Activated CD8-positive, alpha-beta T cell treated with anti-CD3 and anti-CD28 coated beads, Interleukin-2, amount 10 ng/mL, durations not matched to agents 7 days and 5 days (primary cell): ENCODE measurements around the gene KIF3B. TPM values are rescaled to one million over a fixed set of nuclear protein-coding genes. Genes with fewer than 3 reads are reported as not detected.
"Not testable (repeated sequence)": the region's sequence is repeated elsewhere in the genome, so short reads cannot be mapped to it uniquely, and the experiment has no call there.

ENCODE experiments used
- ATAC-seq: fragments of 150-1000 bp; cut with Tn5 transposase; one replicate; pipeline ENCODE4 v1.10.0; 2021; ENCODE audit warnings: moderate library complexity
- CTCF ChIA-PET: fragments of 350-600 bp; sonication (Branson Sonifier 250); formaldehyde crosslinking; loops from one replicate; lab custom pipeline; 2021; ENCODE audit warnings: antibody characterized with exemption; lab: Charles Lee
- POLR2A ChIA-PET: fragments of 350-600 bp; sonication (Branson Sonifier 250); formaldehyde crosslinking; loops from one replicate; lab custom pipeline; 2021; ENCODE audit warnings: antibody characterized with exemption; lab: Charles Lee
- DNase-seq: peaks from one replicate; pipeline ENCODE4 v3.0.0-alpha.2; 2020
- H3K27ac Mint-ChIP-seq: one replicate; pipeline ENCODE4 v1.8.0; 2021; ENCODE audit warnings: mild to moderate bottlenecking, mixed read lengths
- H3K27me3 Mint-ChIP-seq: one replicate; pipeline ENCODE4 v1.8.0; 2021; ENCODE audit warnings: low read depth, mixed read lengths
- H3K36me3 Mint-ChIP-seq: one replicate; pipeline ENCODE4 v1.8.0; 2021; ENCODE audit warnings: low read depth, mixed read lengths
- H3K4me1 Mint-ChIP-seq: one replicate; pipeline ENCODE4 v1.8.0; 2021; ENCODE audit warnings: low read depth, mixed read lengths
- H3K4me3 Mint-ChIP-seq: one replicate; pipeline ENCODE4 v1.8.0; 2021; ENCODE audit warnings: mild to moderate bottlenecking, mixed read lengths
- H3K9me3 Mint-ChIP-seq: one replicate; pipeline ENCODE4 v1.8.0; 2022; ENCODE audit warnings: mixed read lengths; ENCODE audit not compliant: insufficient read depth
- total RNA-seq, 2 experiments: library from RNA; stranded (reverse); gene quantifications; one replicate each; pipeline ENCODE4 v1.2.3, GENCODE V29; 2021

Gene KIF3B
- total RNA-seq, 2 experiments from 2014 or later: 15.1 to 16.0 TPM

DNA sequence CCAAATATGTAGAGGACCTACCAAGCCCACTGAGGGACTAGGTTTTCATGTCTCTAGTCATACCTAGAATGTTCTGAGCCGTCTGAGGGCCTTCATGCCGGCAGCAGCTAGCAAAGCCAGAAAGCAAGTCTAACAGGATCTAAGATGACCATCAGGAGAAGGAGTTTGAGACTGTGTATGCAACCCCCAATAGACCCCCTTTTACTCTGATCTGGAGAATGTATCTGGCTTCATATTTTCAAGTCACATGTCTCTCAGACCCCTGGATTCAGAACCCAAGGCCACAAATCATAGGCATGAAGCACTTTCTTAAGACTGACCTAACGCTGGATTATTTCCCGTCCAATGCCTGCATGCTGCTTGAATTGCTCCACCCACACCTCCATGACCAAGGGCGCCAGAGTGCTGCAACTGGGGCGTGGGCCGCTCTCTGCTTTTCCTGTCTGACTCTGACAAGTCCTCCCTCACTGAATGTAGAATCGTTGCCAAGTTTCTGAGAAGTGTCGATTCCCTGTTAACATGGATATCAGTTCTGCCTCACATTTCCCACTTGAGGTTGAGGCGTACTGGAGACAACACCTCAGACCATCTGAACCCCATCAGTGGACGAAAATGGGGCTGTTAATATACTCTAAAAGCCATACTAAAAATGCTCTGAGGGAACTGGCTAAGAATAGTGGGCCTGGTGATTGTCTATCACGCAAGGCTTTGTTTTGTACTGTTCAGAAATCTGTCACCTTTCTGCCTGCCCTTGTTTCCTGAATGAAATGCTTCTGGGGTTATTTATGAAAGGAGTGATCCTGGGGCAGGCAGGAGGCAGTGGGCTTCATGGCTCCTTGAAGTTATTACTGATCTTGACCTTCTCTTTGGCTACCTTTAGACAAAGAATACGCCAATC, 56.8 kb downstream of the KIF3B start:
- CTCF ChIA-PET: no interaction called here
- DNase-seq: peak; percentile 41
- peaks cover 33% of the 10 kb centered on the region for H3K4me1 Mint-ChIP-seq
- H3K9me3 Mint-ChIP-seq: no peaks in the 10 kb centered on the region
- H3K36me3 Mint-ChIP-seq: peaks cover 23% of the 10 kb centered on the region
- no peaks in the 10 kb centered on the region for H3K27me3 Mint-ChIP-seq
- ATAC-seq: peak; percentile 53
- peak overlapping the region; percentile 83 for H3K27ac Mint-ChIP-seq
- peak overlapping the region; percentile 34 for H3K4me3 Mint-ChIP-seq
- POLR2A ChIA-PET: interaction anchor here (0.6 to 2.4 kb wide), 2 partner anchors 21 to 24 kb away, joined by 5 to 9 read pairs; partner anchors contain the start of gene ASXL1

DNA sequence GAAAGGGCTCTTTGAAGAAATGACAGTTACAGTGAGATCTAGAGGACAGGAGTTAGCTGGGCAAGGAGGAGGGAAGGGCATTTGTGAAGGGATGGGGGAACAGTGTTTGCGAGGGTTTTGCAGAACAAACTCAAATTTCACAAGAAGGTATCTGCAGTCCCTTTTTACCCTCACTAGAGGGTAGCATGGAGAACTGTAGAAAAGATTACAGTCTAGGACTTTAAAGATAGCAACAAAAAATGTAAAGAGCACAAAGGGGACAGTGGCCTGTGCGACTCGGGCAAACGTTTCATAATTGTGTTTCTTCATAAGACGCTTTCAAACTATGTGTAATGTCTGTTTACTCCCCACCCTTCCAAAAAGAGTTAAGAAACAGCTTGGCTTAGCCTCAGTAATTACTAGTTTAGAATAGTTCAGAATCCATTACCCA, 59.5 kb downstream of the KIF3B start:
- ChIA-PET CTCF (interaction anchor here (0.6 to 1.8 kb wide), 6 partner anchors 17 to 316 kb away, joined by 3 to 4 read pairs (median 4); no protein-coding TSS in a partner anchor), POLR2A (interaction anchor here (1.3 kb wide), 1 partner anchor 22 kb away, joined by 7 read pairs; no protein-coding TSS in a partner anchor)
- H3K36me3 Mint-ChIP-seq: peaks cover 10% of the 10 kb centered on the region
- H3K27ac Mint-ChIP-seq: no peak overlapping the region
- no peaks in the 10 kb centered on the region for H3K27me3 Mint-ChIP-seq
- ATAC-seq (peak; percentile 40), DNase-seq (no peak)
- H3K4me1 Mint-ChIP-seq: peaks cover 30% of the 10 kb centered on the region
- H3K9me3 Mint-ChIP-seq: no peaks in the 10 kb centered on the region
- no peak overlapping the region for H3K4me3 Mint-ChIP-seq

DNA sequence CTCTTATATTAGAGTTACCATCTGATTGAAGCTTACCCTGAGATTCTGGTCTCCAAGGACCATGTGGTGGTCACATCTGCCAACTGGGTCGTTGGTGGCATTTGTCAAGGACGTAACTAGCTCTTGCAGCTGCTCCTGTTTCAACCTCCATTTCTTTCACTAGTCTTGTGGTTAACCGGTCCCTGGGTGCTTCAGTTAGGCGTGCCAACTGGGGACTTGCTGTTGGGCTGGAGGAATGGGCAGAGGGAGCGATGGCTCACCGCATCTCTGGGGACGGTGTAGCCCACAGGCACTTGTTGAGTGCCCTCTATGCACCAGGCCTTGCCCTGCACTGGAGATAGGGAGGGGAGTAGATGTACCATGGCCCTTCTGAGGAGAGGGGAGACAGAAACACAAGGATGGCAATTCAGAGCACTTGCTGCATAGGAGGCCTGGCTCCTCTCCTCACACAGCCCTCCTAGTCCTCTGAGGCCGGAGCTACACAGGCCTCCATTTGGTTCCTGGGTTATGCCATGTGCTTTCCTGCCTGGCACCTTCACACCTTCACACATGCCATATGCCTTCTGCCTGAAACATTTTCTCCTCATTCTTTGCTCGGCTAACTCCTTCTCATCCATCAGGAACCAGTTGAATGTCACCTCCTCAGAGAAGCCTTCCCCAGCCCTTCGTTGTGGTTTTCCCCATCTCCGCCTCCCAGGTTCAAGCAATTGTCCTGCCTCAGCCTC, 60.6 kb downstream of the KIF3B start:
- Mint-ChIP-seq H3K4me1 (peaks cover 19% of the 10 kb centered on the region), H3K27ac (no peak overlapping the region), H3K4me3 (no peak overlapping the region), H3K27me3 (no peaks in the 10 kb centered on the region), H3K36me3 (peaks cover 2% of the 10 kb centered on the region), H3K9me3 (no peaks in the 10 kb centered on the region)
- CTCF ChIA-PET: interaction anchor here (0.8 to 1.8 kb wide), 6 partner anchors 10 to 314 kb away, joined by 3 to 6 read pairs (median 4); no protein-coding TSS in a partner anchor
- POLR2A ChIA-PET: interaction anchor here (1.3 kb wide), 1 partner anchor 21 kb away, joined by 7 read pairs; no protein-coding TSS in a partner anchor
- ATAC-seq (no peak), DNase-seq (no peak)

DNA sequence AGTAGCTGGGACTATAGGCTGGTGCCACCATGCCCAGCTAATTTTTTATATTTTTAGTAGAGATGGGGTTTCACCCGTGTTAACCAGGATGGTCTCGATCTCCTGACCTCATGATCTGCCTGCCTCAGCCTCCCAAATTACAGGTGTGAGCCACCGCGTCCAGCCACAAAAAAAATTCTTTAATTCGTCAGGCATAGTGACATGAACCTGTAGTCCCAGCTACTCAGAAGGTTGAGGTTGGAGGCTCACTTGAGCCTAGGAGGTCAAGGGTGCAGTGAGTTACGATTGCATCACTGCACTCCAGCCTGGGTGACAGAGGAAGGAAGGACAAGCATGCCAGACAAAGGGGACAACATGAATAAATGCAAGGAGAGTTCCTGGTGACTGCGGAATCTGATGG, 61.2 kb downstream of the KIF3B start:
- H3K4me3 Mint-ChIP-seq: no peak overlapping the region
- ChIA-PET POLR2A (no interaction called here), CTCF (interaction anchor here (1.1 to 1.8 kb wide), 3 partner anchors 24 to 314 kb away, joined by 3 to 6 read pairs (median 4); no protein-coding TSS in a partner anchor)
- H3K9me3 Mint-ChIP-seq: no peaks in the 10 kb centered on the region
- peaks cover 2% of the 10 kb centered on the region for H3K36me3 Mint-ChIP-seq
- peaks cover 15% of the 10 kb centered on the region for H3K4me1 Mint-ChIP-seq
- no peak overlapping the region for H3K27ac Mint-ChIP-seq
- DNase-seq (no peak), ATAC-seq (no peak)
- no peaks in the 10 kb centered on the region for H3K27me3 Mint-ChIP-seq

DNA sequence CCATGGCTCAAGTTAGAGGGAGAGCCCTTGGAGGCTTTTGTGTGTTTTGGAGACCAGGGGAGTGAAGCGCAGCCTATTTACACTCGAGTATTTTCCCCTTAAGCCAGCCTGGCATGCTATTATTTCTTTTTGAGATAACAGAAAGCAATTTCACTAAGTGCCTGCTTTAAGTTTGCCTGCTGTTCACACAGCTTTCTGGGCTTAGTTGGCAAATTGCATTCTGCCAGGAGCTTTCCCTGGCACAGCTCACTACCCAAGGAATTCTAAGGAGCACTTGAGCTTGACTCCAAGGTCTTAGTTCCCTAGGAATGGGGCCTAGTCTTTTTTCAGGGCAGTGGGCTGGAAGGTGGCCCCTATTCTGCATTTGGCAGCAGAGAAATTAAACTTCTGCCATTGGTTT, 61.7 kb downstream of the KIF3B start:
- ATAC-seq (no peak), DNase-seq (no peak)
- no peak overlapping the region for H3K4me3 Mint-ChIP-seq
- no peak overlapping the region for H3K27ac Mint-ChIP-seq
- peaks cover 2% of the 10 kb centered on the region for H3K36me3 Mint-ChIP-seq
- H3K4me1 Mint-ChIP-seq: peaks cover 11% of the 10 kb centered on the region
- no peaks in the 10 kb centered on the region for H3K27me3 Mint-ChIP-seq
- no peaks in the 10 kb centered on the region for H3K9me3 Mint-ChIP-seq
- ChIA-PET CTCF (no interaction called here), POLR2A (no interaction called here)

DNA sequence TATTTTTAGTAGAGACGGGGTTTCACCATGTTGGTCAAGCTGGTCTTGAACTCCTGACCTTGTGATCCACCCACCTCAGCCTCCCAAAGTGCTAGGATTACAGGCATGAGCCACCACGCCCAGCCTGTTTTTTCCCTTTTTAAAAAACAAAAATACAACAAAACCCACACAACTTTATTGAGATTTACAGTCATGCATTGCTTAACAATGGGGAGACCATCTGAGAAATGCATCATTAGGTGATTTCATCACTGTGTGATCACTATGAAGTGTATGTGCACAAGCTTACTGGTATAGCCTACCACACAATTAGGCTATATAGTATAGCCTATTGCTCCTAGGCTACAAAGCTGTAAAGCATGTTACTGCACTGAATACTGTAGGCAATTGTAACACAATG, 63.6 kb downstream of the KIF3B start:
- H3K36me3 Mint-ChIP-seq, CTCF ChIA-PET, H3K9me3 Mint-ChIP-seq, DNase-seq, H3K4me1 Mint-ChIP-seq, H3K27me3 Mint-ChIP-seq, H3K27ac Mint-ChIP-seq, ATAC-seq, POLR2A ChIA-PET, H3K4me3 Mint-ChIP-seq: not testable (repeated sequence)

DNA sequence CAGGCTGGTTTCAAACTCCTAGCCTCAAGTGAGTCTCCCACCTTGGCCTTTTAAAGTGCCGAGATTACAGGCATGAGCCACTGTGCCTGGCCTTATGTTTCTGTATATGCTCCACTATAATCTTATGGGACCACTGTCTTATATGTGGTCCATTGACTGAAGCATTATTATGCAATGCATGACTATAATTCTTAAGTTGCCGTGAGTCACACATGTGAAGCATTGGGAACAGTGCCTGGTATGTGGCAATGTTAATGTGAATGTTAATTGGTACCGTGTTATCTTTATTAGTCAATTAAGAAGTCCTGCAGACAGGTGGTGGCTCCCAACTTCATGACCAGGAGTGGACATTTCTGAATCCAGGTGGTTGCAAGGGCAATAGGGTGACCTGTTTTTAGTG, 66.0 kb downstream of the KIF3B start:
- ChIA-PET CTCF (no interaction called here), POLR2A (no interaction called here)
- H3K9me3 Mint-ChIP-seq: no peaks in the 10 kb centered on the region
- H3K27me3 Mint-ChIP-seq: no peaks in the 10 kb centered on the region
- no peak for DNase-seq
- no peak overlapping the region for H3K4me3 Mint-ChIP-seq
- ATAC-seq: no peak
- H3K36me3 Mint-ChIP-seq: no peaks in the 10 kb centered on the region
- no peak overlapping the region for H3K27ac Mint-ChIP-seq
- H3K4me1 Mint-ChIP-seq: no peaks in the 10 kb centered on the region

DNA sequence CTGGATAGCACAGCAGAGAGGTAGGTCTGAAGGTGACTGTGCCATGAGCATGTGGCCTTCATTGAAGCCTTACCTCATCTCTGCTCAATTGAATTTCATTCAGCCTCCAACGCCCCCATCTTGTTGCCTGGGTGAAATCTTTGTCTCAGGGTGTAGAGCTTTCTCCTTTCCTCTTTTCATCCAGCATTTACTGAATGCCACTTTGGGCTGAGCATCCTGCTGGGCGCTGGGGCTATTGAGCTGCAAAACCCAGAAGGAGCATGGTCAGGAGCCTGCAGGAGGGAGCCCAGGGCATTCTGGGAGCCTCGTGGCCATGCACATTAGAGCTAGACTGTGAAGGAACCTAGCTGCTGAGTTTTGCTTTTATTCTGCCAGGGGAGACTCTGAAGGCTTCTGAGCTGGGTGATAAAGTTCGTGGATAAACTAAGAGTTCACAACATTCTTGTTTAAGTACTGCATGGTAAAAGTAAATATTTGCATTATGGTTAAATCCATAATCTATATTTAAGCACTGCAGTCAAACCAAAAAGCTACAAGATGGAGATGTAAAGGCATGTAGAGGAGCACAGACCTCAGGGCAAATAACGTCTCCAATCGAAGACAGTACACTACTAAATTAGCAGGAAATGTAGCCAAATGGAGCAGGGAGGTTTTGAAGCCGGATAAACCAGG, 67.5 kb downstream of the KIF3B start:
- ATAC-seq: no peak
- H3K27me3 Mint-ChIP-seq: no peaks in the 10 kb centered on the region
- H3K27ac Mint-ChIP-seq: no peak overlapping the region
- ChIA-PET POLR2A (interaction anchor here (0.6 to 1.9 kb wide), 3 partner anchors 13 to 843 kb away, joined by 3 to 9 read pairs (median 3); partner anchors contain the start of gene ASXL1), CTCF (interaction anchor here (2.3 kb wide), 1 partner anchor 11 kb away, joined by 6 read pairs; no protein-coding TSS in a partner anchor)
- H3K9me3 Mint-ChIP-seq: no peaks in the 10 kb centered on the region
- H3K36me3 Mint-ChIP-seq: no peaks in the 10 kb centered on the region
- H3K4me3 Mint-ChIP-seq: no peak overlapping the region
- no peaks in the 10 kb centered on the region for H3K4me1 Mint-ChIP-seq
- DNase-seq: no peak

DNA sequence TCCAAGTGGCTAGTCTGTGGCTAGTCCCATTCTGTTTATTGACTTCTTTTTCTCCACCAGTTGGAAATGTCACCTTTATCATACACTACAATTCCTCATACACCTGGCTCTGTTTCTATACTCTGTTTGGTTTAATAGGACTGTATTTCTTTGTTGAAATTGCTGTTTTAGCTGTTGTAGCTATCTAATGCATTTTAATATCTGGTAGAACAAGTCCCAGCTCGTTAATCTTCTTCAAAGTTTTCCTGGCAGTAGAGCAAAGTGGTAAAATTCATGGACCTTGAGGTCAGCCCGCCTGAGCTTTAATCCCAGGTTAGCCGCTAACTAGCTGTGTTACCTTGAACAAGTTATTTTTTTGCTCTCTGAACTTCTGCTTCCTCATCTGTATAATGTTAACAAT, 70.8 kb downstream of the KIF3B start:
- Mint-ChIP-seq H3K4me1 (peaks cover 14% of the 10 kb centered on the region), H3K4me3 (no peak overlapping the region), H3K27ac (no peak overlapping the region), H3K9me3 (no peaks in the 10 kb centered on the region), H3K36me3 (no peaks in the 10 kb centered on the region), H3K27me3 (no peaks in the 10 kb centered on the region)
- POLR2A ChIA-PET: no interaction called here
- ATAC-seq (no peak), DNase-seq (no peak)
- CTCF ChIA-PET: interaction anchor here (1.0 to 1.2 kb wide), 3 partner anchors 10 to 38 kb away, joined by 4 read pairs; no protein-coding TSS in a partner anchor

DNA sequence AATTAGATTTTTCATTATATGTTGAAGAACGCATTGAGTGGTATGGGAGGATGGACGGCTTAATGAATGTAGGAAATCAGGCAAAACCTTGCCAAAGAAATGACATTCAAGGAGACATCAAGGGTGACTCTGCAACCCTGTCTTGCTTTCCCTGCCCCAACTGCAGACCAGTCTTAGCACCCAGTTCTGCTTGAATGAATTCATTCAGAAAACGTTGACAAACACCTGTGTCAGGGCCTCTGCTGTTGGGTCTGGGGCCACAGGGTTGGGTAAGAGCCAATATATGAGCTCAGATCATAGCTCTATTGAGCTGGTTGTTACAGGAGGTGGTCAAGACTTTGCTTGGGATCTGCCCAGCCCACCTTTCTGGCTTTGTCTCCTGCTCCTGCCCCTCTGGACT, 73.0 kb downstream of the KIF3B start:
- Mint-ChIP-seq H3K4me3 (no peak overlapping the region), H3K36me3 (no peaks in the 10 kb centered on the region), H3K4me1 (peaks cover 25% of the 10 kb centered on the region), H3K9me3 (no peaks in the 10 kb centered on the region), H3K27me3 (no peaks in the 10 kb centered on the region), H3K27ac (no peak overlapping the region)
- POLR2A ChIA-PET: no interaction called here
- DNase-seq (no peak), ATAC-seq (no peak)
- CTCF ChIA-PET: no interaction called here

DNA sequence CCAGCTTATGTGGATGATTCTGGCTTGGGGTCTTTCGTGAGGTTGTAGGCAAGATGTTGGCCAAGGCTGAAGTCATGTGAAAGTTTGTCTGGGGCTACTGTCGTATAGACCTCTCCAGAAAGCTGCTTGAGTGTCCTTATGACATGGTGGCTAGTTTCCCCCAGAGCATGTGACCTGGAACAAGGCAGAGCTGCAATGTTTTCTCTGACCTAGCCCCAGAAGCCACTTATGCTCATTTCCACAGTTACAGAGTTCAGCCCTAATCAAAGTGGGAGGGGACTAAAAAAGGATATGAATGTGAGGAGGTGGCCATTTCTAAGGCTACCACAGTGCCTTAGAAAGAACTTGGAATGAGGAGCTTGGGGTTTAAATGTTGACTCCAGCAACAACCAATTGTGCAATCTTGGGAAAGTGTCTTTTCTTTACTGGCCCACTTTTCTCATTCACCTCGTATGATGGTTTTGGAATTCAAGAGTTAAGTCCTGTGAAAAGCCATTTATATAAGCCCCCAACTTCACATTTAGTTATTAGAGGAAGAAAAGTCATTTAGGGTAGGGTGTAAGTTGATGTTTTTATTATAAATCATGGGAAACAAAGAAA, 74.8 kb downstream of the KIF3B start:
- ATAC-seq (peak; percentile 41), DNase-seq (no peak)
- no peaks in the 10 kb centered on the region for H3K9me3 Mint-ChIP-seq
- H3K36me3 Mint-ChIP-seq: no peaks in the 10 kb centered on the region
- no peaks in the 10 kb centered on the region for H3K27me3 Mint-ChIP-seq
- peak overlapping the region; percentile 32 for H3K27ac Mint-ChIP-seq
- no peak overlapping the region for H3K4me3 Mint-ChIP-seq
- CTCF ChIA-PET: no interaction called here
- POLR2A ChIA-PET: no interaction called here
- H3K4me1 Mint-ChIP-seq: peaks cover 38% of the 10 kb centered on the region
